Left lung (tissue), 10 donors: Measurements from ENCODE around the gene TSTD2. TPM values are rescaled to one million over a fixed set of nuclear protein-coding genes. Genes with fewer than 3 reads are reported as not detected.
"Not testable (repeated sequence)": the region's sequence is repeated elsewhere in the genome, so short reads cannot be mapped to it uniquely, and the experiment has no call there.

Experiments
- ATAC-seq: fragments of 200-7000 bp; cut with Tn5 transposase; one replicate; pipeline ENCODE4 v1.9.1; 2020; ENCODE audit warnings: moderate library complexity
- DNase-seq, 4 donors: peaks; one replicate each; pipeline ENCODE4 v3.0.0-alpha.2; 2013 to 2020
- H3K27ac ChIP-seq, 2 donors: fragments of 200-600 bp; sonication (generic) in 1 of 2; one replicate each; pipeline versions ENCODE4 v1.5.0 to v1.8.0; 2020 to 2021
- H3K27me3 ChIP-seq, 2 donors: fragments of 200-600 bp; sonication (generic) in 1 of 2; one replicate each; pipeline versions ENCODE4 v1.5.0 to v1.8.0; 2020 to 2021
- H3K36me3 ChIP-seq, 2 donors: fragments of 200-600 bp; sonication (generic) in 1 of 2; one replicate each; pipeline versions ENCODE4 v1.5.0 to v1.8.0; 2020 to 2021
- H3K4me1 ChIP-seq, 2 donors: fragments of 200-600 bp; one replicate each; pipeline ENCODE4 v1.8.0; 2021
- H3K4me3 ChIP-seq, 2 donors: fragments of 200-600 bp; sonication (generic) in 1 of 2; one replicate each; pipeline versions ENCODE4 v1.5.0 to v1.8.0; 2020 to 2021; ENCODE audit warnings: mild to moderate bottlenecking in 1 of 2
- H3K9me3 ChIP-seq, 2 donors: fragments of 200-600 bp; sonication (generic) in 1 of 2; one replicate each; pipeline versions ENCODE4 v1.5.0 to v1.8.0; 2020 to 2021
- CTCF ChIP-seq, 2 donors: fragments of 200-600 bp; sonication (generic) in 1 of 2; IDR thresholded peaks; one replicate each; pipeline versions ENCODE4 v1.5.0 to v1.8.0; 2021; ENCODE audit warnings: antibody characterized with exemption in 2 of 2
- intact Hi-C, 2 donors: fragments of 100-400 bp; cut with DNase I; formaldehyde crosslinking; loops; one replicate each; pipeline versions ENCODE4 v1.11.2 to v1.14.2; 2022
- polyA plus RNA-seq, 6 donors: library from polyadenylated mRNA; unstranded; fragments of 120-200 nt; gene quantifications; one replicate each; pipeline ENCODE4 v1.2.1, GENCODE V29; 2013; ENCODE audit not compliant: insufficient read length in 6 of 6
- total RNA-seq, 2 donors: library from RNA; stranded (reverse); fragmentation: NEBNext Ultra II Directional; extraction: Animal tissue kit (Norgen Biotek cat#: 25700); gene quantifications; one replicate each; pipeline ENCODE4 v1.2.1, GENCODE V29; 2021
- donor health status: DM: no; HTN: yes; CAD: no.
- donor health status: DM: no; HTN: no; CAD: no.

The TSTD2 gene
- total and polyA plus RNA-seq, 8 donors = 16.4 to 41.5 (median 34.1) TPM

GRCh38 chr9:97579914-97580313 lies 53.3 kb downstream of the TSTD2 start:
- Histone ChIP-seq H3K27me3 (no peaks in the 10 kb centered on the region), H3K4me3 (no peak overlapping the region), H3K27ac (no peak overlapping the region), H3K4me1 (no peaks in the 10 kb centered on the region), H3K9me3 (no peaks in the 10 kb centered on the region), H3K36me3 (no peaks in the 10 kb centered on the region)
- no peak for ATAC-seq
- no peak for DNase-seq
- intact Hi-C loops = no loop called here
- TF ChIP-seq CTCF (IDR thresholded peaks at IDR 0.05) = no peak

- ATAC-seq = no peak
- H3K9me3 ChIP-seq = no peaks in the 10 kb centered on the region
- no peaks in the 10 kb centered on the region for H3K27me3 ChIP-seq
- no peak overlapping the region for H3K27ac ChIP-seq
- no peak overlapping the region for H3K4me3 ChIP-seq
- no peaks in the 10 kb centered on the region for H3K4me1 ChIP-seq
- no peak for DNase-seq
- no peaks in the 10 kb centered on the region for H3K36me3 ChIP-seq
- TF ChIP-seq CTCF (IDR thresholded peaks at IDR 0.05) = no peak
- intact Hi-C loops = no loop called here
These were observed 54.3 kb downstream of the TSTD2 start for GRCh38 chr9:97578846-97579245.

GRCh38 chr9:97577051-97577450 lies 56.1 kb downstream of the TSTD2 start:
- no peak for TF ChIP-seq CTCF (IDR thresholded peaks at IDR 0.05)
- Histone ChIP-seq H3K27me3 (no peaks in the 10 kb centered on the region), H3K4me3 (no peak overlapping the region), H3K36me3 (no peaks in the 10 kb centered on the region), H3K9me3 (no peaks in the 10 kb centered on the region), H3K4me1 (no peaks in the 10 kb centered on the region), H3K27ac (no peak overlapping the region)
- intact Hi-C loops = no loop called here
- ATAC-seq = no peak
- DNase-seq = no peak

- no peak overlapping the region for H3K27ac ChIP-seq
- DNase-seq = no peak
- no peaks in the 10 kb centered on the region for H3K9me3 ChIP-seq
- peak overlapping the region in 1 of 2 donors; percentile 26 for H3K4me3 ChIP-seq
- H3K27me3 ChIP-seq = no peaks in the 10 kb centered on the region
- no peaks in the 10 kb centered on the region for H3K4me1 ChIP-seq
- ATAC-seq = no peak
- intact Hi-C loops = no loop called here
- no peak for TF ChIP-seq CTCF (IDR thresholded peaks at IDR 0.05)
- no peaks in the 10 kb centered on the region for H3K36me3 ChIP-seq
These were observed 57.4 kb downstream of the TSTD2 start for GRCh38 chr9:97575673-97576200.

- H3K27me3 ChIP-seq, DNase-seq, H3K36me3 ChIP-seq, H3K9me3 ChIP-seq, intact Hi-C loops, H3K4me1 ChIP-seq, ATAC-seq, H3K27ac ChIP-seq: not testable (repeated sequence)
- H3K4me3 ChIP-seq = peak overlapping the region in 1 of 2 donors; percentile 26
These were observed 58.1 kb downstream of the TSTD2 start for GRCh38 chr9:97574921-97575672.

- not testable (repeated sequence) for H3K9me3 ChIP-seq
These were observed 59.0 kb downstream of the TSTD2 start for GRCh38 chr9:97574101-97574571.

More at GRCh38 chr9:97574101-97574571, 59.0 kb downstream of the TSTD2 start:
- H3K27me3 ChIP-seq, H3K4me3 ChIP-seq, H3K27ac ChIP-seq, H3K4me1 ChIP-seq, DNase-seq, H3K36me3 ChIP-seq, ATAC-seq, intact Hi-C loops: not testable (repeated sequence)
